GM18951 (cell line): ENCODE results near the gene AGBL5.

ENCODE experiments used
- POLR2A ChIP-seq: IDR thresholded peaks from 4 replicates; pipeline ENCODE4 v1.6.1; 2011; ENCODE audit warnings: mild to moderate bottlenecking; ENCODE audit not compliant: insufficient read length, insufficient read depth; ENCODE audit errors: extremely low read depth
- in situ Hi-C: fragments of 300-500 bp; cut with MboI; formaldehyde crosslinking; loops from one replicate; pipeline ENCODE4 v1.12.0; 2022; ENCODE audit warnings: low sequenced_read_pairs, mixed read lengths, inconsistent platforms; ENCODE audit not compliant: unreplicated experiment

AGBL5 gene

DNA sequence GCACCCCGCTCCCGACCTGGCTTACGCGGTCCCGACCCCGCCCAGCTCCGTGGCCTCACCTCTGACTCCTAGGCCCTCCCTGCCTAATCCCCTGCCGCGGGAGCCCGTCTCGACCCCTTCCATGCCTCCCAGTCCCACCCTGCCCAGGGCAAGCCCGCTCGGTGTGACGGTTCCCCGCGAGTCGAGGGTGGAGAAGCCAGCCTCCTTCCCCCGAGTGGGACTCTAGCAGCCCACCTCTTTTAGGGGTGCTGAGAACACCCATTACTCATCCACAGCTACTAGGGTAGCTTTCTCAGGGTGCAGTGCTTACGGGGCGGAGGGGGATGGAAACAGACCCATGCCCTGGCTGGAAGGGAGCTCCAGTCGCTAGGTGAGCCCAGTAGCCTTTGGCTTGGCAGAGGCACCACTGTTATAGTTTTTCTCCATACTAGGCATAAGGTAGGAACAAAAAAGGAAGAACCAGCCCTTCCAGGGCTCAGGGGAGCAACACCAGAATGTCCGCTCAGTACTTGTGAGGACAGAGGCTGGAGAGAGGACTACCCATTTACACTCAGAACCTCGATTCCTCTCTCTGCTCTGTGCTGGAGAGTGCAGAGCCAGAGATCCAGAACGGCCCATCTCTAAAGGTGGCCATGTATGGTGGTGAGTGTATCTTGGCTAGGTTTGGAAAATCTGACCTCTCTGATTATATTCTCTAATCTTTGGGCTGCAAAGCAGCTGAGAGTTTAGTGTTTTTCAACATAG is 606 bp downstream of the AGBL5 start:
- in situ Hi-C loops: no loop called here
- TF ChIP-seq POLR2A: no peak

DNA sequence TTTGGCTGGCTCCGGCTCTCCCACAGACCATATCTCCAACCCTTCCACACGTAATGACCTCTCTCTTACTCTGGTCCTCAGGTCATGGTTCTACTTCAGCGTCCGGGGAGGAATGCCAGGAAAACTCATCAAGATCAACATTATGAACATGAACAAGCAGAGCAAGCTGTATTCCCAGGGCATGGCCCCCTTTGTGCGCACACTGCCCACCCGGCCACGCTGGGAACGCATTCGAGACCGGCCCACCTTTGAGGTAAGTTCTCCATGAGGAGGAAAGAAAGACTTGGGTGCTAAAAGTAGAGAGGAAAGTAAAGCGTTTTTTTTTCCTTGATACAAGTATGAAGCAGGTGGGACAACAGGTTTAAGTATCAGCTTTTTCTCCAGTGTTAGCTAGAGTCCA is 1.9 kb downstream of the AGBL5 start:
- in situ Hi-C loops: no loop called here
- no peak for TF ChIP-seq POLR2A

DNA sequence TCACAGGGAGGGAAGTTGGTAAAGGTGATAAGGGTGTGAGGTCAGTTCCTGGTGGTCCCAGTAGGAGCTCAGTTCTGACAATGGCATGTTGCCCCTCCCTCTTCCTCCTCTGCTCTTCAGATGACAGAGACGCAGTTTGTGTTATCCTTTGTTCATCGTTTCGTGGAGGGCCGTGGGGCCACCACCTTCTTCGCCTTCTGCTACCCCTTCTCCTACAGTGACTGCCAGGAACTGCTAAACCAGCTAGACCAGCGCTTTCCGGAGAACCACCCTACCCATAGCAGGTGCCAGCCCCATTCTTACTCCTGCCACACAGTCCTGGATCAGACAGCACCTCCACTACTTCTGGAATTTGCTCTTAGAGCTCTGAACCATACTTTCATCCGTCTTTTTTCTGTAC is 2.3 kb downstream of the AGBL5 start:
- TF ChIP-seq POLR2A: no peak
- in situ Hi-C loops: no loop called here

- no peak for TF ChIP-seq POLR2A
- in situ Hi-C loops: no loop called here
These were observed 3.3 kb downstream of the AGBL5 start for GRCh38 chr2:27054721-27055120.

DNA sequence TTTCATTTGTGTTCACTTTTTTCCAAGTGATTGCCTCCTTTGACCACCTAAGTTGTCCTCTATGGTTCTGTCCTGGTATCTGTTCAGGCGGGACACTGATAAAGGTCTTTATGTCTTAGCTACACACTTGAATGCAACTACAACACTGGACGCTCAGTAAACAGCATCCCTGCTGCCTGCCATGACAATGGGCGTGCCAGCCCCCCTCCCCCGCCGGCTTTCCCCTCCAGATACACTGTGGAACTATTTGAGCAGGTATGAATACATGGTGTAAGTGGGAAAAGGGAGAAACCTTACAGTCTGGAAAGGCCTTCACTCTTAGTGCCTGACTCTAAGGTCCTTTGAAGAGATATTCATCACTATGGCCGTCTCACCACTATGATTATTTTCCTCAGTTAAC is 5.7 kb downstream of the AGBL5 start:
- in situ Hi-C loops: no loop called here
- no peak for TF ChIP-seq POLR2A

DNA sequence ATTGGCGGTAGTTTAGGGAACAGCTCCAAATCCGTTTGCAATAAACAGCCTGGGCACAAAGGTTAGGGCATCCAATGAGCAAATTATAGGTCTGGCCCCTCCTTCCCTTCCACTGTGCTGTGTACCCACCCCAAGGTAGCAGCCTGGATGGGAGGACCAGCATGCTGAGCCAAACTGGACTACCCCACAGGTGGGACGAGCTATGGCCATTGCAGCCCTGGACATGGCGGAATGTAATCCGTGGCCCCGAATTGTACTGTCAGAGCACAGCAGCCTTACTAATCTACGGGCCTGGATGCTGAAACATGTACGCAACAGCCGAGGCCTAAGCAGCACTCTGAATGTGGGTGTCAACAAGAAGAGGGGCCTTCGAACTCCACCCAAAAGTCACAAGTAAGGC is 6.7 kb downstream of the AGBL5 start:
- in situ Hi-C loops: no loop called here
- TF ChIP-seq POLR2A: peak; percentile 18

DNA sequence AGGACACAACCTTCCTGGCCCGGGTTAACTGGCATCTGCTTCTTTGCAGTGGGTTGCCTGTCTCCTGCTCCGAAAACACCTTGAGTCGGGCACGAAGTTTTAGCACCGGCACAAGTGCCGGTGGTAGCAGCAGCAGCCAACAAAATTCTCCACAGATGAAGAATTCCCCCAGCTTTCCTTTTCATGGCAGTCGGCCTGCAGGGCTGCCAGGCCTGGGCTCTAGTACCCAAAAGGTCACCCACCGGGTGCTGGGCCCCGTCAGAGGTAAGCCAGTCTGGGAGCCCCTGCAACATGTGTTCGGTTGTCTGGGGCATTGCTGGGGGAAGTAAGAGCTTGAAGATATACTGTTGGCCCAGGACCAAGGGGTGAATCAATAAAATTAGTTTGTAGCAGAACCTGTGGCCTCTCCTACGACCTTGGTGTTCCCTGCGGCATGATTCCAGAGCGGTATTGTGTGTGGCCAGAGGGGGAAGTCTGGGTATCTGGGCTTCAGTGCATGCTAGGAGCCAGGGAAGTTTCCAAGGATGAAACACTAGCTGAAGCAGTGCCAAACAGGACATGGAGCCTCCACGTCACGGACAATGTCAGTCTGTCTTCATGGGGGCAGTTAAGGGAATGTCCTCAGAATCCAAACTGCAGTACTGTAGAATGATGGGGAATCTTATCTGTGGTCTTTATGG is 7.8 kb downstream of the AGBL5 start:
- in situ Hi-C loops: no loop called here
- no peak for TF ChIP-seq POLR2A

DNA sequence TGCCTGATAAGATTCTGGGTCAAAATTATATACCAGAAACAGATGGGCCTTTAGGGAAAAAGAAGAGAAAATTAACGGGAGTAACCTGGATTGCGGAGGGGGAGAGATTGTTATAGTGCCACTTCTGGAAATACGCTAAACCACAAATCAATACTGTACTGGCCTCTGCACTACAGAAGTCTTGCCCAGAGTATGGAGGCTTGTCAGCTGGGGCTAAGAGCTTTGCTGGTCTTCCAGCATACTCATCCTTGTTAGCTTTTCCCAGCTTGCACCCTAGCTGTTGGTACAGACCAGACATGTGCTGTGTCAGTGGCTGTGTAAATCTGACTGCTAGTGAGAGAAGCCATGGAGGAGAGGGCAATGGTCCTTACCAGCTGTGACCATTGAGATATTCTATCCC is 8.9 kb downstream of the AGBL5 start:
- in situ Hi-C loops: no loop called here
- TF ChIP-seq POLR2A: no peak

DNA sequence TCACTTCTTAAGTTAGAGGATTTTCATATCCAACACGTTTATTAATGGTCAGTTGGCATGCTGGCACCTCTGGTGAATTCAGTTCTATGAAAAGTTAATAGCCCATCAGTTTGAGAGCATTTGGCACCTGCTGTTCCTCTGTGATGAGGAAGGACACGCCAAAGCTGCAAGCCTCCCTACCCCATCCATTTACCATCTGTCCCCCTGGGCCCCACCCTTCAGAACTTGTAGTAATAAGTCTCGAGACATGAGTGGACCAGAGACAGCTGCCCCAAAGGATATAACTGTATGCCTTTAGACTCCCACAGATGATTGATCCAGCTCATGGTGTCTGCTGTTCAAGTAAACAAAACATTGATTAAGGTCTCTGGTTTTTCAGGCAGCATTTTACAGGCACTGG is 13.7 kb downstream of the AGBL5 start:
- in situ Hi-C loops: no loop called here
- TF ChIP-seq POLR2A: no peak

GRCh38 chr2:27067385-27067784 is 15.9 kb downstream of the AGBL5 start:
- no peak for TF ChIP-seq POLR2A
- in situ Hi-C loops: no loop called here

DNA sequence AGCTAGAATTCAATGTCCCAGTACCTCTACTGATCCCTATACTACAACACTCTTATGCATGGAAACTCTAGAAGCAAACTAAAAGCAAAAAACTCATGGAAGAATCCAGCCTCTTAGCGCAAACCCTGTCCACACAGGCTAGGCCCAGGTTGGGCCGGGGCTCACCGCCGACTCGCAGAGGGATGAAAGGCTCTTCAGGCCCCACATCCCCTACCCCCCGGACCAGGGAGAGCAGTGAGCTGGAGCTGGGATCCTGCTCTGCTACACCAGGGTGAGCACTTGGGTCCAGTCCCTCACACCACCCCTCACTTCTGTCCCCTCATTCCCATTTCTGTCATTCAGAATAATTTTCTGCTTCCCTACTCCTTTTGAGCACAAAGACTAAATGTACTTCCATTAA is 18.0 kb downstream of the AGBL5 start:
- in situ Hi-C loops: no loop called here
- TF ChIP-seq POLR2A: no peak

DNA sequence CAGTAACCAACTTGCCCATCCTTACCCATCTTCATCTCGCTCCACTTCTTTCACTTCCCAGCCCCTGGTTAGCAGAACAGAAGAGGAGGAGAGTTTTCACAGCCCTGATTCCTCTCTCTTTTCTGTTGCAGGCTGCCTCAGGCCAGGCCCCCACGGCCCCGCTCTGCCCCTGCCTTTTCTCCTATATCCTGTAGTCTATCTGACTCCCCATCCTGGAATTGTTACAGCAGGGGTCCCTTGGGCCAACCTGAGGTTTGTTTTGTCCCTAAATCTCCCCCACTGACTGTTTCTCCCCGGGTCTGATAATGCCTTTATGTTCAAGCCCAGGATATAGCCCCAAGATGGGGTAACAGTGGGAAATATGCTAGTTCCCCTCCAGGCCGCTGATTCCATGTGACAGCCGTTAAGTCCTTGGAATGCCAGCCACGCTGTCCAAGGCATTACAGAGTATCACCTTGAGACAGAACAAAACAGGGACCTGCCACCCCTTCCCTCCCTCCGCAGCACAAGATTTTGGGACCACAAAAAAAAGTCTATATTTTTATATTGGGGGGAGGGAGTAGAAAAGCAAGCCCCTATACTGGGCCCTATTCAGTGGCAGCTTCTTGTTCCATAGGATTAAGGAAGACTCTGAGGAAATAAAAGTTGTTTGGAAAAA is 18.6 kb downstream of the AGBL5 start:
- in situ Hi-C loops: no loop called here
- TF ChIP-seq POLR2A: no peak

DNA sequence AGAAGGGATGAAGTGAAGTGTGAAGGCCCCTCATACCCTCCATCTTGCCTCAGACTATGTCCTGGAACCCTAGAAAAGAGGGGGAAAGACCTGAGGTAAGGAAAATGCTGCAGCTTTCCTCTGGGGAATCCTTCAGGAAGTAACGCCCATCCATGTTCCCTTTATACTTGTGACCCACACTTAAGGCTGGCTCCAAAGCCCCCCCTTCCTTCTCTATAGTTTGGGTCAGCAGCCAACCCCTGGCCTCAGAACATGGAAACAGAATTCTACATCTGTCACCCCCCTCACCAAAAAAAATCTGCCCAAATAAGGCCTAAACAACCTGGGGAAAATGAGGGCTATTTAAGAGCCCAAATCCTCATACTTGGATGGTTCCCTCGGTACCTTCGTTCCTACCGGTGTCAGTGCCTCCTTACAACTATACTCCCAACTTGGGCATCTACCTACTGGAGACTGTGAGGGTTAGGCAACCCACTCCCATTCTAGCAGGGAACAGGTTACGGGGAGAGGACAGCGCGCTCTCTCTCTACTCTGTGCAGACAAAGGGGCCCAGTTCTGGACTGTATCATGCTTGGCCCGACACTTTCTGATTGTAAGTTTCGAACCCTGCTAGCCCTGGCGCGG is 19.3 kb downstream of the AGBL5 start:
- in situ Hi-C loops: no loop called here
- TF ChIP-seq POLR2A: no peak
